Activated T-cell treated with anti-CD3 and anti-CD28 coated beads, Interleukin-2, amount 50 U/mL, for 24 hours (primary cell): ENCODE measurements around the gene RGMA.

ENCODE experiments used
- DNase-seq: peaks from one replicate; pipeline ENCODE4 v3.0.0-alpha.2; 2020
- H3K27ac Mint-ChIP-seq: 2 replicates; pipeline ENCODE4 v1.8.0; 2020; ENCODE audit warnings: mild to moderate bottlenecking, mixed read lengths
- H3K27me3 Mint-ChIP-seq: 2 replicates; pipeline ENCODE4 v1.8.0; 2020; ENCODE audit warnings: mixed read lengths
- H3K36me3 Mint-ChIP-seq: 2 replicates; pipeline ENCODE4 v1.8.0; 2020; ENCODE audit warnings: low read depth, mixed read lengths
- H3K4me1 Mint-ChIP-seq: 2 replicates; pipeline ENCODE4 v1.8.0; 2020; ENCODE audit warnings: low read depth, mixed read lengths
- H3K4me3 Mint-ChIP-seq: 2 replicates; pipeline ENCODE4 v1.8.0; 2020; ENCODE audit warnings: mild to moderate bottlenecking, moderate library complexity, mixed read lengths
- H3K9me3 Mint-ChIP-seq: 2 replicates; pipeline ENCODE4 v1.8.0; 2020; ENCODE audit warnings: mixed read lengths

Gene RGMA, protein sequence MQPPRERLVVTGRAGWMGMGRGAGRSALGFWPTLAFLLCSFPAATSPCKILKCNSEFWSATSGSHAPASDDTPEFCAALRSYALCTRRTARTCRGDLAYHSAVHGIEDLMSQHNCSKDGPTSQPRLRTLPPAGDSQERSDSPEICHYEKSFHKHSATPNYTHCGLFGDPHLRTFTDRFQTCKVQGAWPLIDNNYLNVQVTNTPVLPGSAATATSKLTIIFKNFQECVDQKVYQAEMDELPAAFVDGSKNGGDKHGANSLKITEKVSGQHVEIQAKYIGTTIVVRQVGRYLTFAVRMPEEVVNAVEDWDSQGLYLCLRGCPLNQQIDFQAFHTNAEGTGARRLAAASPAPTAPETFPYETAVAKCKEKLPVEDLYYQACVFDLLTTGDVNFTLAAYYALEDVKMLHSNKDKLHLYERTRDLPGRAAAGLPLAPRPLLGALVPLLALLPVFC

GRCh38 chr15:93088981-93089726 is at the start of gene RGMA:
Gene RGMA, minus strand, starts transcription at chr15:93089211. Its CDS starts 279 bp downstream, at chr15:93088932.
- Mint-ChIP-seq H3K9me3 (no peaks in the 10 kb centered on the region), H3K27me3 (peaks cover 63% of the 10 kb centered on the region), H3K4me3 (peak within 1 kb of the TSS; percentile 71), H3K27ac (no peak within 1 kb of the TSS), H3K4me1 (peaks cover 13% of the 10 kb centered on the region), H3K36me3 (no peaks in the 10 kb centered on the region)
- peak; percentile 39 for DNase-seq

GRCh38 chr15:93136606-93137005 is 47.6 kb upstream of the RGMA start:
- H3K27ac Mint-ChIP-seq, result no peak overlapping the region

DNA sequence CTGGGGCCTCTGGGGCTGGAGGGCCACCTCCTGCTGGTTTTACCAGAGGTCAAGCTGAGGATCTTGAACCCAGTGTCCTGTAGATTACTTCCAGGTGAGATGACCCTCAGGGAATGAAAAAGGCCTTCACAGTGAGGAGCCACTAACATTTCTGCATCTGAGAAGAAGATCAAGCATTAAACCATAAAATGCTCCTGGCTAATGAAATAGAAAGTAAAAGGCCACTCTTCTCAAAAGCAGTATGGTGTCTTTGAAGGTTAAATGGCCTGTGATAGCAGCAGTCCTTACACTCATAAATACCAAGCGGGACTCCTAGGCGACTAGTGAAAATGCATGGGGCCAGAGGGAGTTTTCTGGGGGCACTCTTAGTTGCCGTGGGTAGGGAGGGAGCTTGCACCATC is 47.0 kb upstream of the RGMA start:
- H3K27me3 Mint-ChIP-seq, result no peaks in the 10 kb centered on the region
- no peaks in the 10 kb centered on the region for H3K9me3 Mint-ChIP-seq
- H3K36me3 Mint-ChIP-seq, result no peaks in the 10 kb centered on the region
- peaks cover 9% of the 10 kb centered on the region for H3K4me1 Mint-ChIP-seq
- H3K4me3 Mint-ChIP-seq, result no peak overlapping the region
- no peak for DNase-seq
- H3K27ac Mint-ChIP-seq, result no peak overlapping the region

More at GRCh38 chr15:93136606-93137005, 47.6 kb upstream of the RGMA start:
- no peak overlapping the region for H3K4me3 Mint-ChIP-seq
- H3K27me3 Mint-ChIP-seq, result no peaks in the 10 kb centered on the region
- H3K4me1 Mint-ChIP-seq, result peaks cover 13% of the 10 kb centered on the region
- no peaks in the 10 kb centered on the region for H3K36me3 Mint-ChIP-seq
- no peak for DNase-seq
- H3K9me3 Mint-ChIP-seq, result no peaks in the 10 kb centered on the region

DNA sequence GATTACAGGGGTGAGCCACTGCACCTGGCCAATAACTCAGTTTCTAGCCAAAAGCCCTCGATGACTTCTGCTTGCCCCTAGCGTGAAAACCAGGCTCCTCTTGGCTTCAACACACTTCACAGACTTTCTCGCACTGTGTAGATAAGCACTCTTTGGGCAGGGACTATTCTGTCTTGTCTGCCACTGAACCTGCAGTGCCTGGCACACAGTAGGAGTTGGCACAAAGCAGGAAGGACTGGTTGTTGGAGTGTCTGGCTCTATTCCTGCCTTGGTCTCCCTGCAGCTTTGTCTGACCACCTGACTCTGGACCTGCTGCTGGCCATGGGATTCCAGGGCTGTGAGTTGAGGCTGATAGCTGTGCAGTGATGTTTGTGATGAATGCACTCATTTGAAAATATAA is 46.4 kb upstream of the RGMA start:
- Mint-ChIP-seq H3K9me3 (no peaks in the 10 kb centered on the region), H3K4me3 (no peak overlapping the region), H3K27ac (no peak overlapping the region), H3K36me3 (no peaks in the 10 kb centered on the region), H3K27me3 (no peaks in the 10 kb centered on the region), H3K4me1 (peaks cover 3% of the 10 kb centered on the region)
- no peak for DNase-seq

- H3K27me3 Mint-ChIP-seq, result no peaks in the 10 kb centered on the region
These were observed 42.6 kb upstream of the RGMA start for GRCh38 chr15:93131485-93132095.

GRCh38 chr15:93129702-93130488 is 40.9 kb upstream of the RGMA start:
- Mint-ChIP-seq H3K9me3 (no peaks in the 10 kb centered on the region), H3K4me3 (no peak overlapping the region), H3K36me3 (no peaks in the 10 kb centered on the region), H3K27ac (no peak overlapping the region), H3K27me3 (no peaks in the 10 kb centered on the region), H3K4me1 (no peaks in the 10 kb centered on the region)
- no peak for DNase-seq

More at GRCh38 chr15:93131485-93132095, 42.6 kb upstream of the RGMA start:
- Mint-ChIP-seq H3K9me3 (no peaks in the 10 kb centered on the region), H3K27ac (no peak overlapping the region), H3K36me3 (no peaks in the 10 kb centered on the region), H3K4me1 (no peaks in the 10 kb centered on the region), H3K4me3 (no peak overlapping the region)
- no peak for DNase-seq

DNA sequence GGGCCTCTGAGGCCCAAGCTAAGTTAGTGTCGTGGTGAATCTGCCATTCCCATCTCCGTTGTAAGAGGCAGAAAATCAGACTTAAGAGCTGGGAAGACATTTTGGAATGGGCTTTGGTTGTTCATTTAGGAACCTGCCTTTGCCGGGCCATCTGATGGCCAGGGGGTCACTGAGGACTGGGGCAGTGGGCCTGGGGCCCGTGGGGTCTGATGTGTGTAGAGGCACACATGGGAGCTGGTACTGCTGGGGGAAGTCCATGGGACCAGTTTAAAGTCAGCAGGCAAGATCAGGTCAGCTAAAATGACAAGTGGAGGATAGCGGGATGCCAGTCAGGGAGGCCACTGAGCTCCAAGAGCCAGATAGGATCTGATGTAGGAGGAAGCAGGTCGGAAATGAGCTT is 38.3 kb upstream of the RGMA start:
- H3K4me3 Mint-ChIP-seq, result no peak overlapping the region
- no peak for DNase-seq
- no peak overlapping the region for H3K27ac Mint-ChIP-seq
- no peaks in the 10 kb centered on the region for H3K4me1 Mint-ChIP-seq
- H3K9me3 Mint-ChIP-seq, result no peaks in the 10 kb centered on the region
- H3K36me3 Mint-ChIP-seq, result no peaks in the 10 kb centered on the region
- H3K27me3 Mint-ChIP-seq, result no peaks in the 10 kb centered on the region

GRCh38 chr15:93126599-93126998 is 37.6 kb upstream of the RGMA start:
- Mint-ChIP-seq H3K9me3 (no peaks in the 10 kb centered on the region), H3K27ac (no peak overlapping the region), H3K4me1 (no peaks in the 10 kb centered on the region), H3K27me3 (no peaks in the 10 kb centered on the region), H3K36me3 (no peaks in the 10 kb centered on the region), H3K4me3 (no peak overlapping the region)
- DNase-seq, result no peak

GRCh38 chr15:93126148-93126547 is 37.1 kb upstream of the RGMA start:
- no peaks in the 10 kb centered on the region for H3K9me3 Mint-ChIP-seq
- H3K27ac Mint-ChIP-seq, result no peak overlapping the region
- H3K36me3 Mint-ChIP-seq, result no peaks in the 10 kb centered on the region
- H3K4me3 Mint-ChIP-seq, result no peak overlapping the region
- no peak for DNase-seq
- H3K4me1 Mint-ChIP-seq, result no peaks in the 10 kb centered on the region
- H3K27me3 Mint-ChIP-seq, result no peaks in the 10 kb centered on the region

DNA sequence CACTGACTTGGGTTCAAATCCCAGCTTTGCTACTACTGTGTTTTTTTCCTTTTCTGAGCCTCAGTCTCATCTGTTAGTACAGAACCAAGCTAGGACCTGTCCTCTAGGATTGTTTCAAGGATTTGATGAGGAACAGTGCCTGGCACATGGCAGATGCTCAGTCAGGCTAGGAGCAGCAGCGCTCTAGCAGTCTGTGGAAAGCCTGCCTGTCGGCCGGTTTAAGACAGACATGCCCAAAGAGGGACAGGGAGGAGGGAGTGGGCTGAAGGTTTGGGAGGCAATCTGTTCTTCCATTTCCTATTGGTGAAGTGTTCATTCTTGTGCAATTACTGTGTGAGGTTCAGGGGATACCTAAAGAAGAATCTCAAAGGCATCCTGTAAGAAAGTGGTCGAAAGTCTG is 35.1 kb upstream of the RGMA start:
- no peak overlapping the region for H3K4me3 Mint-ChIP-seq
- no peak for DNase-seq
- H3K27ac Mint-ChIP-seq, result no peak overlapping the region
- peaks cover 2% of the 10 kb centered on the region for H3K4me1 Mint-ChIP-seq
- H3K9me3 Mint-ChIP-seq, result no peaks in the 10 kb centered on the region
- H3K36me3 Mint-ChIP-seq, result no peaks in the 10 kb centered on the region
- peaks cover 2% of the 10 kb centered on the region for H3K27me3 Mint-ChIP-seq

DNA sequence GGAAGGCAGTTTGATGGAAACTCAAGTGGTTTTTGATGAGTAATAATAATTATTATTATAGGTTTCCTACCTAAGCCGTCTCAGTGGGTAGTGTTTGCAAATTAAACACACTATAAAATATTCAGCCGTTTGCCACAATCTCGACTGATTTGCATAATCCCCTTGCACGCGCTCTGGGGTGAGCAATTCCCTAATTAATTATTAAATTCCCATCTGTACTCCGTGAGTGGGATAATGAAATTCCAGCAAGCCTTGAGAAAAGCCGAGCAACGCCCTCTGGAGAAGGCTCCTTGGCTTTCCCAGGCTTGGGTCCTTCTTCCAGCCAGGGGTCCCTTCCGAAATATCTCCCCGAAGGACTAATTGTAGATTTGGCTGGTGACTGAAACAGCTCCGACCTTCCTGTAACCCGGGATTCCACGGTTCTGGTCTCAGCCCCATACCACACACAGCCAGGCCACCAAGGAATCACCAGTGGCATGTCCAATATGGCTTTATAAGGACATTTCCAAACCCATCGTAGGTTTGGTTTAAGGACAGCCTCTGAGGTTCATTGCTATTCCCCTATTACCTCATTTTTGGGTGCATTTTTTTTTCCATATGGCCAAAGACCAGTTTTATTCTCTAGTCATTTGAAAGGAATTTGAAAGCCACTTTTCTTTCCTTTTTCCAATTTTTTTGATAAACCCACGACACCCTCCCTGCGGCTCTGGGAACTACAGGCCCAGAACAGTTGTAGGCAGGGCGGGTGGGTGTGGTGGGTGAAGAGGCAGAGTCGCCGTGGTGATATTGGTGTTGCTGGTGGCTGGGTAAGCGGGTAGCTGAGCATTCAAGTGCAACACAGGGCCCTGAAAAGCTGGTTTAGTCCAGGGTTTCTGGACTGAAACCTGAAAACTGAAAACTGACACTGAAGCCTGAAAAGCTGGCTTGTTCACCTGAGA is 33.2 kb upstream of the RGMA start:
- Mint-ChIP-seq H3K4me3 (no peak overlapping the region), H3K9me3 (no peaks in the 10 kb centered on the region), H3K4me1 (peaks cover 7% of the 10 kb centered on the region), H3K27me3 (peaks cover 9% of the 10 kb centered on the region), H3K27ac (no peak overlapping the region), H3K36me3 (no peaks in the 10 kb centered on the region)
- DNase-seq, result no peak

DNA sequence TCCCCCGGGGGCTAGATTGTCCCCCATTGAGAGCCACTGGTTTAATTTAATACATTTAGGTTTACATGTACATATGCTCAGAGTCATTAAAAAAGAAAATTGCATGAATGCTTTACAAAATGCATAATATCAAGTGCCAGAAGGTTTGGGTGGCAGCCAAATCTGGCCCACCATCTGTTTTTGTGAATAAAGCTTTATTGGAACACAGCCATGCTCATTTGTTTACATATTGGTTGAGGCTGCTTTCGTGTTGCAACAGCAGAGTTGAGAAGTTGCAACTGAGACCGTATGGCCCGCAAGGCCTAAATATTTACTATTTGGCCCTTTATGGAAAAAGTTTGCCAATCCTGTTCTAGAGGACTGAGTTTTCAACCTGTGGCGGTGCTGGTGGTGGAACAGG is 32.1 kb upstream of the RGMA start:
- no peak for DNase-seq
- H3K4me3 Mint-ChIP-seq, result no peak overlapping the region
- H3K36me3 Mint-ChIP-seq, result no peaks in the 10 kb centered on the region
- peaks cover 15% of the 10 kb centered on the region for H3K27me3 Mint-ChIP-seq
- H3K4me1 Mint-ChIP-seq, result peaks cover 7% of the 10 kb centered on the region
- H3K9me3 Mint-ChIP-seq, result no peaks in the 10 kb centered on the region
- H3K27ac Mint-ChIP-seq, result no peak overlapping the region

GRCh38 chr15:93118904-93119303 is 29.9 kb upstream of the RGMA start:
- Mint-ChIP-seq H3K27me3 (peaks cover 19% of the 10 kb centered on the region), H3K4me3 (no peak overlapping the region), H3K27ac (no peak overlapping the region), H3K4me1 (peaks cover 7% of the 10 kb centered on the region), H3K9me3 (no peaks in the 10 kb centered on the region), H3K36me3 (no peaks in the 10 kb centered on the region)
- no peak for DNase-seq
